ACC112 (cell line): ENCODE results near the gene MAGI2.

Experiments used
- H2AFZ ChIP-seq: fragments of 200-600 bp; sonication (generic); one replicate; pipeline ENCODE4 v1.6.0; 2017; ENCODE audit warnings: antibody characterized with exemption, low read length; ENCODE audit not compliant: unreplicated experiment
- H3K27ac ChIP-seq: fragments of 200-600 bp; sonication (generic); 2 replicates; pipeline ENCODE4 v1.5.1; 2014; ENCODE audit warnings: low read depth, mild to moderate bottlenecking, antibody characterized with exemption, low read length, moderate library complexity
- H3K27me3 ChIP-seq: fragments of 200-600 bp; sonication (generic); 2 replicates; pipeline ENCODE4 v1.6.1; 2014; ENCODE audit warnings: mild to moderate bottlenecking, antibody characterized with exemption, low read length, moderate library complexity, mixed read lengths; ENCODE audit not compliant: insufficient read depth
- H3K36me3 ChIP-seq: fragments of 200-600 bp; sonication (generic); 2 replicates; pipeline ENCODE4 v1.6.1; 2016; ENCODE audit warnings: mild to moderate bottlenecking, antibody characterized with exemption, low read length, moderate library complexity, mixed read lengths; ENCODE audit not compliant: insufficient read depth
- H3K4me1 ChIP-seq: fragments of 200-600 bp; sonication (generic); one replicate; pipeline ENCODE4 v1.6.1; 2016; ENCODE audit warnings: low read length, mixed read lengths; ENCODE audit not compliant: insufficient read depth, unreplicated experiment, control insufficient read depth
- H3K4me3 ChIP-seq: fragments of 200-600 bp; sonication (generic); 2 replicates; pipeline ENCODE4 v1.5.1; 2014; ENCODE audit warnings: mild to moderate bottlenecking, low read depth, low read length
- H3K79me2 ChIP-seq: fragments of 200-600 bp; sonication (generic); one replicate; pipeline ENCODE4 v1.6.0; 2016; ENCODE audit warnings: low read length; ENCODE audit not compliant: control insufficient read depth, unreplicated experiment, insufficient read depth

MAGI2 gene

GRCh38 chr7:78189762-78190161 lies 1263.7 kb downstream of the MAGI2 start:
- no peaks in the 10 kb centered on the region for H3K27me3 ChIP-seq
- no peak overlapping the region for H3K4me3 ChIP-seq
- no peaks in the 10 kb centered on the region for H3K4me1 ChIP-seq
- H3K36me3 ChIP-seq: no peaks in the 10 kb centered on the region
- H3K79me2 ChIP-seq: no peaks in the 10 kb centered on the region
- H2AFZ ChIP-seq: no peak overlapping the region
- H3K27ac ChIP-seq: no peak overlapping the region

- H3K4me3 ChIP-seq: no peak overlapping the region
- H3K27me3 ChIP-seq: no peaks in the 10 kb centered on the region
- no peak overlapping the region for H3K27ac ChIP-seq
- H3K36me3 ChIP-seq: no peaks in the 10 kb centered on the region
- no peak overlapping the region for H2AFZ ChIP-seq
- no peaks in the 10 kb centered on the region for H3K4me1 ChIP-seq
- H3K79me2 ChIP-seq: no peaks in the 10 kb centered on the region
Measured at GRCh38 chr7:78185149-78185745, 1268.2 kb downstream of the MAGI2 start.

- no peaks in the 10 kb centered on the region for H3K27me3 ChIP-seq
- H3K27ac ChIP-seq: no peak overlapping the region
- no peak overlapping the region for H2AFZ ChIP-seq
Measured at GRCh38 chr7:78184299-78184698, 1269.2 kb downstream of the MAGI2 start.

DNA sequence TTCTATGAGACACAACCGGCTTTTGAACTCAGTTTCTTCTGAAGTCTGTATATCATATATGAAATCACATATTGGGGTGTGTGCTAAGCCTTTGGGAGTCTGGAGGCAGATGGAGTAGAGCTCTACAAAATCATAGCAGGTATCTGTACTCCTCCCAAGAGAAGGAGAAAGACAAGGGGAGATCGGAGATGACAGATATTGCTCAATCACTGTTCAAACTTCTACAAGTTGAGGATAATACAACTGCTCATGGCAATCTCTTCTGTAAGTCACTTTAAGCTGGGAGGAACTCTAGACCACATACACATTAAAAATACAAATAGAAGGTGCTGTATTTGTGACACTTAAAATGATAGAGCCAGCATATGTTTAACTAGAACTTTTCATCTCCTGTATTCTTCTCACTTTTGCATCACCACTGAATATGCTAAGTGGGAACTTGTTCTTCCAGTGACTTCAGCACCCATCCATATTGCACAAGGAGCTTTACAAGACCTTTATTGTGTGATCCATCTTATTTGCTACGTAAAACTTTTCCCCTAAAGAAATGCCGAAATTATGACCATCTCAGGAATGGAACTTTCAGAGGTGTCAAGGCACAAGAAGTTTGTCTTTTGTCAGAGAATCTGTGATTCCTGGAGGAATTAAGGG lies 1273.5 kb downstream of the MAGI2 start:
- no peak overlapping the region for H3K27ac ChIP-seq
- no peaks in the 10 kb centered on the region for H3K27me3 ChIP-seq

More at GRCh38 chr7:78184299-78184698, 1269.2 kb downstream of the MAGI2 start:
- H3K36me3 ChIP-seq: no peaks in the 10 kb centered on the region
- H3K4me3 ChIP-seq: no peak overlapping the region
- no peaks in the 10 kb centered on the region for H3K4me1 ChIP-seq
- no peaks in the 10 kb centered on the region for H3K79me2 ChIP-seq

GRCh38 chr7:78179211-78179610 lies 1274.3 kb downstream of the MAGI2 start:
- Histone ChIP-seq H3K4me3 (no peak overlapping the region), H3K27ac (no peak overlapping the region), H2AFZ (no peak overlapping the region), H3K36me3 (no peaks in the 10 kb centered on the region), H3K4me1 (no peaks in the 10 kb centered on the region), H3K27me3 (no peaks in the 10 kb centered on the region), H3K79me2 (no peaks in the 10 kb centered on the region)

More for the DNA sequence above, 1273.5 kb downstream of the MAGI2 start:
- Histone ChIP-seq H3K79me2 (no peaks in the 10 kb centered on the region), H3K4me3 (no peak overlapping the region), H2AFZ (no peak overlapping the region), H3K36me3 (no peaks in the 10 kb centered on the region), H3K4me1 (no peaks in the 10 kb centered on the region)

DNA sequence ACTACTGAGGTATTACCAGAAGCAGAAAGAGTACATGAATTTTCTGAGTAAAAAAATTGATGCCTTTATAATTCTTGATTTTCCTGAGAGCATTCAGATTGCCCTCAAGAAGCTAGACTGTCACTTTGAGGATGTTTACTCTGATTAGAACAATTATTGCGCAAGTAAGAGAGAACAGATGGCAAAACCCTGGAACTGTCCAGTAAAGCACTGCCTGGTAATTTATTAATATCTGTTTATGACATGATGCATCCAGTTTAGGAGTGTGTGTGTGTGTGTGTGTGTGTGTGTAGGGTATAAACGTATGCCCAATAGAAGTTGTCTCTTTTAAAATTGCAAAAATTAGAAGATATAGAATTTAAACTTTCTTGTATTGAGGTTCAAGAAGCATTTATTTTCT lies 1275.1 kb downstream of the MAGI2 start:
- H3K4me3 ChIP-seq: no peak overlapping the region
- H3K27me3 ChIP-seq: no peaks in the 10 kb centered on the region
- H3K27ac ChIP-seq: no peak overlapping the region
- H3K79me2 ChIP-seq: no peaks in the 10 kb centered on the region
- no peaks in the 10 kb centered on the region for H3K36me3 ChIP-seq
- no peaks in the 10 kb centered on the region for H3K4me1 ChIP-seq
- H2AFZ ChIP-seq: no peak overlapping the region

DNA sequence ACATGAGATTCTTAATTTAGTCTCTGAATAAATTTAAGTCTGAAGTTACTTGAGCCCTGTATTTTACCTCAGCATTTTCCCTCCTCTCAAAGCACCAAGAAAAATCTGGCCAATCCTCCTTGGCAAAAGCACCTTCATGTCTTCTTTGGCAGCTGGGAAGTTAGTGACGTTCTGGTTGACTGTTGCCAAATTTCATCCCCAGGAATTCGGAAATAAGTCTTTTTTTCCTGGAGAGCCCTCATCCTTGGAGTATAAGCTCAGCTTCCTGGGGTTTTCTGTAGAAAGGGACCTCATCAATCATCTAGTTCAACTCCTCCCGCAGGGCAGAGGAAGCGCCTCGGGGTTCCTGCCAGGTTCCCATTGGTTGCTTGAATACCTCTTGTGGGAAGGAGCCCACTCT lies 1277.3 kb downstream of the MAGI2 start:
- Histone ChIP-seq H2AFZ (no peak overlapping the region), H3K79me2 (no peaks in the 10 kb centered on the region), H3K27me3 (no peaks in the 10 kb centered on the region), H3K36me3 (no peaks in the 10 kb centered on the region), H3K4me3 (no peak overlapping the region), H3K4me1 (no peaks in the 10 kb centered on the region), H3K27ac (no peak overlapping the region)

- no peaks in the 10 kb centered on the region for H3K27me3 ChIP-seq
- no peak overlapping the region for H2AFZ ChIP-seq
Measured at GRCh38 chr7:78175330-78176100, 1278.0 kb downstream of the MAGI2 start.

DNA sequence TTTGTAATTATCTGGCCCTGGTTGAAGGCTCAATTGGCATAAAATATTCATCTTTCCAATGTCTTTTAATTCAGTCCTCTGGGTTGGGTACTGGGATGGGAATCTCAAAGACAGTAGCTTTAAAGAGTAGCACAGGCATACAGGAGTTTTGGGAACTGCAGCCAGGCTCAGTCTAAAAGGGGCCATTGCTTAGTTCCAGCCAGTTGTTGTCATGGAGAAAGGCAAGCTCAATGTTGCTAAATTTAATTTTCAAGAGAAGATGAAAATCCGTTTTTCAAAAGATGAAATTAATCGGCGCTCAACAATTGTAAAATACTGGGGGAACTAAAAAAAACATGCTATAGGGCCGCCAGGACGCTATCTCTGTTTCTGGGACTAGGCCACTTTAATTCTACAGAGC lies 1279.8 kb downstream of the MAGI2 start:
- H3K79me2 ChIP-seq: no peaks in the 10 kb centered on the region

More at GRCh38 chr7:78175330-78176100, 1278.0 kb downstream of the MAGI2 start:
- Histone ChIP-seq H3K27ac (no peak overlapping the region), H3K4me3 (no peak overlapping the region), H3K36me3 (no peaks in the 10 kb centered on the region), H3K4me1 (no peaks in the 10 kb centered on the region), H3K79me2 (no peaks in the 10 kb centered on the region)

GRCh38 chr7:78172933-78173591 lies 1280.4 kb downstream of the MAGI2 start:
- H2AFZ ChIP-seq: no peak overlapping the region
- no peaks in the 10 kb centered on the region for H3K4me1 ChIP-seq
- no peaks in the 10 kb centered on the region for H3K79me2 ChIP-seq
- no peak overlapping the region for H3K27ac ChIP-seq
- no peak overlapping the region for H3K4me3 ChIP-seq
- H3K36me3 ChIP-seq: no peaks in the 10 kb centered on the region
- no peaks in the 10 kb centered on the region for H3K27me3 ChIP-seq

More for the DNA sequence above, 1279.8 kb downstream of the MAGI2 start:
- no peaks in the 10 kb centered on the region for H3K4me1 ChIP-seq
- H3K4me3 ChIP-seq: no peak overlapping the region
- H3K36me3 ChIP-seq: no peaks in the 10 kb centered on the region
- no peak overlapping the region for H3K27ac ChIP-seq
- no peak overlapping the region for H2AFZ ChIP-seq
- H3K27me3 ChIP-seq: no peaks in the 10 kb centered on the region
